ENCODE data around the gene CDAN1.

- TF ChIP-seq CTCF (conservative IDR thresholded peaks at IDR 0.05; ENCODE audit: low read length) (no peak), EZH2phosphoT487 (IDR thresholded peaks at IDR 0.05; ENCODE audit: borderline replicate concordance) (no peak)
Observed at GRCh38 chr15:42734076-42734672, 2.8 kb downstream of the CDAN1 start.
